GM08714 (cell line): ENCODE results near the gene FADS2.
"Not testable (repeated sequence)": the region's sequence is repeated elsewhere in the genome, so short reads cannot be mapped to it uniquely, and the experiment has no call there.

Experiments
- H3K4me3 ChIP-seq: fragments of 200-500 bp; sonication (Bioruptor generic); 2 replicates; pipeline ENCODE4 v1.5.1; 2014; ENCODE audit warnings: mild to moderate bottlenecking, low read length, inconsistent platforms
- ZNF274 ChIP-seq: IDR thresholded peaks from 2 replicates; pipeline ENCODE4 v1.6.1; 2012; ENCODE audit warnings: mild to moderate bottlenecking, low read depth, low read length

FADS2 gene

DNA sequence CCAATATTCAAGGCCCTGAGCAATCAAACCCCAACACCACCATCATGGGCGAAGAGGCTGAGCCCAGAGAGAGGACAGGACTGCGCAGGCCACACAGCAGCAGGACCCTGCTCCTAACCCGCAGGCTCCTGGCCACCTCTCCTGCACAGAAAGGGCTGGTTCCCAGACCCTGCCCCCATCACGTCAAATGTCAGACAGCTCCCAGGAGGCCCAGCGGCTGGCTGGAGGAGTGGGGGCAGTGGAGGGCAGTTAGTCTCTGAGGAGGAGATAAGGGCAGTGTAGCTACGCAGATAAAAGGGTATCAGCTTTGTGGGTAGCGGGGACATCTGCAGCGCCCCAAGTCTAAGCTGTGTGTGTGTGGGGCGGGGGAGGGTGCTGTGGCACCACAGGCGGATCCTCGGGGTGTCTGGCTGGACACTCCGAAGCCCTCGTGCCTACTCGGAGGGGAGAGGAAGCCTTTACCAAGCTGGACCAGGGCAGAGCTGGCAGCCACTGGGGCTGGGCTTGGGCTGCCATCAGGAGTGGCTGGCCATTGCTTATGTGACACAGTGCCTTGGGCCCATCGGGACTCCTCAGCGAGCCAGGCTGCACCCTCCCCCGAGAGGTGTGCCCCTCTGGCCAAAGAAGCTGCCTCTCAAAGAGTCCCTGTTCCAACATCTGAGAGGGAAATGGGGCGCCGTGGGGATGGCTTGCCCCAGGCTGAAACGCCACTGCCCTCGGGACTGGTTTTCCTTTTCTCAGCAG, 41.8 kb downstream of the FADS2 start:
- no peak for TF ChIP-seq ZNF274
- no peak overlapping the region for H3K4me3 ChIP-seq

- no peak overlapping the region for H3K4me3 ChIP-seq
- no peak for TF ChIP-seq ZNF274
Observed at GRCh38 chr11:61870541-61871031, 42.5 kb downstream of the FADS2 start.

DNA sequence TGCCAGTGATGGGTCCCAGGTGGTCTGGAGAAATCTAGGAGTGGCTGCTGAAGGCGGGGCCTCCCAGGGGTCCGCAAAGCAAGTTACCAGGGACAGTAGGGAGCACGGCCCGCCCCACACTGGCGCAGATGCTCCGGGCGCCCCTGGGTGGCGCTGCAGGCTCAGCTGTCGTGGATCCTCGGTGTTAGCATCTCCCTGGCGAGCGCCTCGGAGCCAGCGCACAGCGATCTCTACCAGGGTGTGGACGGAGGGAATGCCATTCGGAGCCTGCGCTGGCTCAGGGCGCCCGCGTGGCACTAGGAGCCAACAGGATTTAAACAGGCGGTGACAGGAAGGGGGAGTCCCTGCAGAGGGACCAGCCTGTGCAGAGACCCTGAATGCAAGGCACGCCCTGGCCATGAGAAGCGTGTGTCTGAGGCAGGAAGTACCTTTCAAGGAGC, 43.1 kb downstream of the FADS2 start:
- no peak overlapping the region for H3K4me3 ChIP-seq
- TF ChIP-seq ZNF274: no peak

GRCh38 chr11:61872935-61873565, 45.0 kb downstream of the FADS2 start:
- TF ChIP-seq ZNF274: no peak
- no peak overlapping the region for H3K4me3 ChIP-seq

- no peak for TF ChIP-seq ZNF274
- H3K4me3 ChIP-seq: no peak overlapping the region
Observed at GRCh38 chr11:61873588-61874376, 45.7 kb downstream of the FADS2 start.

- H3K4me3 ChIP-seq: no peak overlapping the region
- no peak for TF ChIP-seq ZNF274
Observed at GRCh38 chr11:61874377-61874809, 46.3 kb downstream of the FADS2 start.

- H3K4me3 ChIP-seq: no peak overlapping the region
- TF ChIP-seq ZNF274: no peak
Observed at GRCh38 chr11:61874853-61875252, 46.8 kb downstream of the FADS2 start.

DNA sequence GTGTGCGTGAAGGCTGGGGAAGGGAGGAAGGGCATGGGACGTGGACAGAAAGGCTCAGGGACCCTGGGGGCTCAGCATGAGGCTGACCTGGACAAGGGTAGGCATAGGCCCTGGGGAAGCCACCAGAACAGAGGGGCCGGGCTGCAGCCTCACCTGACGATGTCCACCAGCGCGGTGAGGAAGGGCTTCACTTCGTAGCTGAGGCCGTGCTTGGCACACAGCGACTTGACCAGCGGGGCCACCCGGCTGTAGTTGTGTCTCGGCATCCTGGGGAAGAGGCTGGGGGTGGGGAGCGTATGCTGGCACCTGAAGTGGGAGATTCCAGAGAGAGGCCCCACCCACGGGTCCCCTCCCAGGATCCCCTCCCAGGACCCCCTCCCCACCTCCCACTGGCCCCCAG, 47.6 kb downstream of the FADS2 start:
- TF ChIP-seq ZNF274: no peak
- no peak overlapping the region for H3K4me3 ChIP-seq

DNA sequence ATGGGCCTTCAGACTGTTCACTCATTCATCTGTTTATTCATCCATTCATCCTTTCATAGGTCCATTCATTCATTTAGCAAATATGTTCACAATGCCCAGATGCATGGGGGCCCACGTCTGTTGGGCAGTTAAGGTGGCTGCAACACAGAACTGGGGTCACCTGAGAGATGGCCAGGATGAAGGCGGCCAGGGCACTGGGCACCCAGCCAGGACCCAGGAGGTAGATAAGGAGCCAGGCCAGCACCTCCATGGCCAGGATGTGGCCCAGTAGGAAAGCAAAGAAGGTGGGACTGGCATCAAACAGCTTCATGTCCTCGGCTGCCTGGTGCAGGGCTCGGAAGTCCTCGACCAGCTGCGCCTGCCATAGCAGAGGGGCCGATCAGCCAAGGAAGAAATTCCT, 51.1 kb downstream of the FADS2 start:
- TF ChIP-seq ZNF274: no peak
- H3K4me3 ChIP-seq: no peak overlapping the region

- no peak for TF ChIP-seq ZNF274
- H3K4me3 ChIP-seq: no peak overlapping the region; the same call in 1 of the 2 replicates
Observed at GRCh38 chr11:61880031-61880430, 51.9 kb downstream of the FADS2 start.

DNA sequence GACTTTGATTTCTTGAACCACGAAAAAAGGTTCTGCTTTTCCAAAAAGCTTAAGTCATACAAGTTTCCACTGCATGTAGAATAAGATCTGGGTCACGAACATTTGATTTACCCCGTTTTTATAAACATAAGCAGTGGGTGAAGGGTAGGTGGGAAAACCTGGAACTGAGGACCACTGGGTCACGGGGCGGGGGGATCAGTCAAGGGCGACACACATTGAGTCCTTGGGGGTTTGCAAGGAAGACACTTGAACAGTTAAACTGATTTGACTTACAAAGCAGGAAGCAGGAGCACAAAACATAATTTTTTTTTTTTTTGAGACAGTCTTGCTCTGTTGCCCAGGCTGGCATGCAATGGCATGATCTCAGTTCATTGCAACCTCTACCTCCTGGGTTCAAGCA, 52.4 kb downstream of the FADS2 start:
- no peak overlapping the region; the same call in 1 of the 2 replicates for H3K4me3 ChIP-seq
- no peak for TF ChIP-seq ZNF274

DNA sequence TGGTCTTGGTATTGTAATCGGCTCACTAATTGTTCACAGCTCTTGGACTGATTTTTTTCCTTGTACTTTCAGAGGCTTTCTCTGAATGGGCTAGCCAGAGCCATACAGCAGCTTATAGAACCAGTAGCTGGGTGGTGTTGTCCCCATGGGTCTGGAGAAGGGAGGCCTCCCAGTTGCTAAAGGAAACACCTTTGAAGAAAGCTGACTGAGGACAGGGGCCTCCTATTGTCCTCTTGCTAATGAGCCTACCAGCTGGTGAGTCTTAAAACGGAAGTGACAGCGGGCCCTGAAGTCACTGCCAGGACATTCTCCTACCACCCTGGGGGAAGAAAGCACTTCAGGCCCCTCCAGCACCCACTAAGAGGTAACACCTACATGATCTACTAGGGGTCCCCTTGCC, 53.3 kb downstream of the FADS2 start:
- no peak for TF ChIP-seq ZNF274
- H3K4me3 ChIP-seq: no peak overlapping the region

GRCh38 chr11:61882267-61882666, 54.2 kb downstream of the FADS2 start:
- not testable (repeated sequence) for H3K4me3 ChIP-seq

- H3K4me3 ChIP-seq: no peak overlapping the region
- no peak for TF ChIP-seq ZNF274
Observed at GRCh38 chr11:61882879-61883278, 54.8 kb downstream of the FADS2 start.

- no peak for TF ChIP-seq ZNF274
- H3K4me3 ChIP-seq: no peak overlapping the region
Observed at GRCh38 chr11:61883327-61883726, 55.2 kb downstream of the FADS2 start.
